CD14-positive monocyte (primary cell): ENCODE measurements around the gene RIPPLY3. TPM values are rescaled to one million over a fixed set of nuclear protein-coding genes. Genes with fewer than 3 reads are reported as not detected.
"Not testable (repeated sequence)": the region's sequence is repeated elsewhere in the genome, so short reads cannot be mapped to it uniquely, and the experiment has no call there.

Experiments used
- DNase-seq, 3 donors: peaks; one replicate each; pipeline ENCODE4 v3.0.0-alpha.2; 2011 to 2022
- H2AFZ ChIP-seq: 2 replicates; pipeline ENCODE4 v1.6.0; 2012; ENCODE audit warnings: mild to moderate bottlenecking, low read depth, low read length, inconsistent platforms; ENCODE audit not compliant: insufficient read depth, poor library complexity, severe bottlenecking
- H3K27ac ChIP-seq, 2 donors: 1 replicate in 1 of 2; 2 replicates in 1 of 2; pipeline ENCODE4 v1.5.1; 2012 to 2013; ENCODE audit warnings: low read length in 2 of 2, control low read depth in 1 of 2, inconsistent platforms in 1 of 2, low read depth in 1 of 2, mild to moderate bottlenecking in 1 of 2
- H3K27me3 ChIP-seq, 2 donors: one replicate each; pipeline versions ENCODE4 v1.6.0 to v1.6.1; 2011 to 2013; ENCODE audit warnings: low read length in 2 of 2; ENCODE audit not compliant: control insufficient read depth in 2 of 2, insufficient read depth in 2 of 2
- H3K36me3 ChIP-seq, 2 donors: replicated peaks in 1 of 2; 1 replicate in 1 of 2; 2 replicates in 1 of 2; pipeline versions ENCODE4 v1.5.1 to v1.6.1; 2012 to 2013; ENCODE audit warnings: low read length in 2 of 2, control low read depth in 1 of 2, inconsistent platforms in 1 of 2, mild to moderate bottlenecking in 1 of 2; ENCODE audit not compliant: insufficient read depth in 2 of 2, control insufficient read depth in 1 of 2
- H3K4me1 ChIP-seq, 2 donors: 1 replicate in 1 of 2; 2 replicates in 1 of 2; pipeline versions ENCODE4 v1.5.1 to v1.6.1; 2012 to 2013; ENCODE audit warnings: low read length in 2 of 2, control low read depth in 1 of 2, inconsistent platforms in 1 of 2, mild to moderate bottlenecking in 1 of 2, moderate library complexity in 1 of 2; ENCODE audit not compliant: insufficient read depth in 2 of 2, control insufficient read depth in 1 of 2
- H3K4me2 ChIP-seq: replicated peaks from 2 replicates; pipeline ENCODE3; 2012; ENCODE audit warnings: low read length, moderate library complexity, mild to moderate bottlenecking; ENCODE audit not compliant: poor library complexity, severe bottlenecking; ENCODE audit errors: extremely low read depth
- H3K4me3 ChIP-seq, 3 experiments: fragments of 200-600 bp in 1 of 3; sonication (generic) in 1 of 3; replicated peaks in 1 of 3; 1 replicate in 2 of 3; 2 replicates in 1 of 3; pipeline ENCODE4 v1.5.1; 2011 to 2013; ENCODE audit warnings: low read length in 3 of 3, mild to moderate bottlenecking in 3 of 3, control low read depth in 2 of 3, low read depth in 2 of 3, inconsistent platforms in 1 of 3, moderate library complexity in 1 of 3
- H3K79me2 ChIP-seq: 2 replicates; pipeline ENCODE4 v1.6.0; 2012; ENCODE audit warnings: mild to moderate bottlenecking, control low read depth, inconsistent platforms, low read length, moderate library complexity; ENCODE audit not compliant: insufficient read depth
- H3K9ac ChIP-seq: 2 replicates; pipeline ENCODE4 v1.6.0; 2017; ENCODE audit warnings: low read length, mild to moderate bottlenecking; ENCODE audit not compliant: insufficient read depth, poor library complexity, severe bottlenecking
- H3K9me3 ChIP-seq, 2 donors: replicated peaks in 1 of 2; 1 replicate in 1 of 2; 2 replicates in 1 of 2; pipeline versions ENCODE4 v1.5.1 to v1.6.1; 2012 to 2013; ENCODE audit warnings: low read length in 2 of 2, control low read depth in 1 of 2; ENCODE audit not compliant: control insufficient read depth in 1 of 2, insufficient read depth in 1 of 2
- H4K20me1 ChIP-seq: 2 replicates; pipeline ENCODE4 v1.6.0; 2012; ENCODE audit warnings: mild to moderate bottlenecking, low read length, control low read depth, moderate library complexity; ENCODE audit not compliant: insufficient read depth
- H3K27ac Mint-ChIP-seq, 7 donors: one replicate each; pipeline ENCODE4 v1.8.0; 2020; ENCODE audit warnings: mild to moderate bottlenecking in 7 of 7, mixed read lengths in 7 of 7, moderate library complexity in 6 of 7, inconsistent platforms in 2 of 7
- H3K27me3 Mint-ChIP-seq, 3 donors: one replicate each; pipeline ENCODE4 v1.8.0; 2021 to 2022; ENCODE audit warnings: low read depth in 3 of 3, mild to moderate bottlenecking in 3 of 3, mixed read lengths in 3 of 3, moderate library complexity in 3 of 3, inconsistent platforms in 1 of 3
- H3K36me3 Mint-ChIP-seq, 2 donors: one replicate each; pipeline ENCODE4 v1.8.0; 2020; ENCODE audit warnings: mixed read lengths in 2 of 2, inconsistent platforms in 1 of 2, mild to moderate bottlenecking in 1 of 2
- H3K4me1 Mint-ChIP-seq: one replicate; pipeline ENCODE4 v1.8.0; 2020; ENCODE audit warnings: mild to moderate bottlenecking, mixed read lengths
- H3K4me3 Mint-ChIP-seq, 2 donors: one replicate each; pipeline ENCODE4 v1.8.0; 2020; ENCODE audit warnings: mild to moderate bottlenecking in 2 of 2, mixed read lengths in 2 of 2, moderate library complexity in 1 of 2
- H3K9me3 Mint-ChIP-seq, 7 donors: one replicate each; pipeline ENCODE4 v1.8.0; 2020 to 2022; ENCODE audit warnings: mixed read lengths in 7 of 7, mild to moderate bottlenecking in 6 of 7, moderate library complexity in 6 of 7, inconsistent platforms in 2 of 7
- WGBS: methylation state at CpG from one replicate; pipeline ENCODE4 v1.1.5; 2013; ENCODE audit warnings: missing lambda C conversion rate; ENCODE audit not compliant: insufficient coverage; 5-methylcytosine and 5-hydroxymethylcytosine counted together
- intact Hi-C, 2 donors: fragments of 100-400 bp; cut with micrococcal nuclease; formaldehyde crosslinking; loops; one replicate each; pipeline versions ENCODE4 v1.15.0 to v1.15.1; 2023
- polyA plus RNA-seq, 3 donors: library from polyadenylated mRNA; depleted of rRNA in 1 of 3; unstranded in 2 of 3; stranded (reverse) in 1 of 3; fragments of 300-500 nt in 2 of 3; fragments of >200 nt in 1 of 3; fragmentation: Illumina TruSeq in 2 of 3; gene quantifications; 1 replicate in 2 of 3; 2 replicates in 1 of 3; pipeline ENCODE4 v1.2.3, GENCODE V29; 2012 to 2021
- TF ChIP-seq, protein P1 (sequence below): fragments of 200-600 bp; IDR thresholded peaks from one replicate; pipeline ENCODE4 v1.8.0; 2022; ENCODE audit warnings: antibody characterized with exemption, mild to moderate bottlenecking

Gene RIPPLY3
- polyA plus RNA-seq, 3 donors = not detected

DNA sequence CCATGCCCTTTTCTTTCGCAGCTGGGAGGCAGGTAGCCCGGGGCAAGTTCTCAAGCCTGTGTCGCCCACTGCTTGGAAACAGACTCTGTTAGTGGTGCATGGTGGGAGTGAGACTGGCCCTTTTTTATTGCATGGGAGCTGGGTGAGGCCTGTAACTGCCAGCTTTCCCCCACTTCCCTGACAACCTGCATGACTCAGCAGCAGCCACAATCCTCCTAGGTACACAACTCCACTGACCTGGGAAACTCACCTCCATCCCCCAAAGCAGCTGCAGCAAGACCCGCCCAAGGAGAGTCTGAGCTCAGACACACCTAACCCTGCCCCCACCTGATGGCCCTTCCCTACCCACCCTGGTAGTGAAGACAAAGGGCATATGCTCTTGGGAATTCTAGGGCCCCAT, 40.6 kb downstream of the RIPPLY3 start:
- intact Hi-C loops = no loop called here
- 86% methylated on average over 1 of the region's 4 CpGs for WGBS
- Histone ChIP-seq H3K36me3 (no peaks in the 10 kb centered on the region), H3K4me1 (peaks cover 0 to 6% of the 10 kb centered on the region in 2 donors), H3K79me2 (no peaks in the 10 kb centered on the region), H3K9ac (no peak overlapping the region), H2AFZ (no peak overlapping the region), H3K27ac (no peak overlapping the region), H4K20me1 (no peaks in the 10 kb centered on the region), H3K9me3 (no peaks in the 10 kb centered on the region), H3K4me3 (no peak overlapping the region), H3K4me2 (no peak overlapping the region), H3K27me3 (no peaks in the 10 kb centered on the region)
- TF ChIP-seq, protein P1, sequence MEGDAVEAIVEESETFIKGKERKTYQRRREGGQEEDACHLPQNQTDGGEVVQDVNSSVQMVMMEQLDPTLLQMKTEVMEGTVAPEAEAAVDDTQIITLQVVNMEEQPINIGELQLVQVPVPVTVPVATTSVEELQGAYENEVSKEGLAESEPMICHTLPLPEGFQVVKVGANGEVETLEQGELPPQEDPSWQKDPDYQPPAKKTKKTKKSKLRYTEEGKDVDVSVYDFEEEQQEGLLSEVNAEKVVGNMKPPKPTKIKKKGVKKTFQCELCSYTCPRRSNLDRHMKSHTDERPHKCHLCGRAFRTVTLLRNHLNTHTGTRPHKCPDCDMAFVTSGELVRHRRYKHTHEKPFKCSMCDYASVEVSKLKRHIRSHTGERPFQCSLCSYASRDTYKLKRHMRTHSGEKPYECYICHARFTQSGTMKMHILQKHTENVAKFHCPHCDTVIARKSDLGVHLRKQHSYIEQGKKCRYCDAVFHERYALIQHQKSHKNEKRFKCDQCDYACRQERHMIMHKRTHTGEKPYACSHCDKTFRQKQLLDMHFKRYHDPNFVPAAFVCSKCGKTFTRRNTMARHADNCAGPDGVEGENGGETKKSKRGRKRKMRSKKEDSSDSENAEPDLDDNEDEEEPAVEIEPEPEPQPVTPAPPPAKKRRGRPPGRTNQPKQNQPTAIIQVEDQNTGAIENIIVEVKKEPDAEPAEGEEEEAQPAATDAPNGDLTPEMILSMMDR = no peak
- peaks cover 10% of the 10 kb centered on the region for H3K4me1 Mint-ChIP-seq
- no peak for DNase-seq
- peaks cover 0 to 5% (median 4%) of the 10 kb centered on the region in 3 donors for H3K27me3 Mint-ChIP-seq
- H3K27ac Mint-ChIP-seq = no peak overlapping the region
- no peaks in the 10 kb centered on the region for H3K36me3 Mint-ChIP-seq
- H3K4me3 Mint-ChIP-seq = no peak overlapping the region
- no peaks in the 10 kb centered on the region for H3K9me3 Mint-ChIP-seq

DNA sequence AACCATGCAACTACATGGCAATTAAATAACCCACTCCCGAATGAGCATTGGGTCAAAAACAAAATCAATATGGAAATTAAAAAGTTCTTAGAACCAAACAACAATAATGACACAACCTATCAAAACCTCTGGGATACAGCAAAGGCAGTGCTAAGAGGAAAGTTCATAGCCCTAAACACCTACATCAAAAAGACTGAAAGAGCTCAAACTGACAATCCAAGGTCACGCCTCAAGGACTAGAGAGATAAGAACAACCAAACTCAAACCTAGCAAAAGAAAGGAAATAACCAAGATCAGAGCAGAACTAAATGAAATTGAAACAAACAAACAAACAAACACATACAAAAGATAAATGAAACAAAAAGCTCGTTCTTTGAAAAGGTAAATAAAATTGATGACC, 43.2 kb downstream of the RIPPLY3 start:
- intact Hi-C loops, H3K27me3 Mint-ChIP-seq, H3K4me1 Mint-ChIP-seq, H3K4me1 ChIP-seq, H3K9me3 ChIP-seq, H4K20me1 ChIP-seq, H2AFZ ChIP-seq, H3K36me3 Mint-ChIP-seq, H3K9ac ChIP-seq, H3K27ac ChIP-seq, H3K36me3 ChIP-seq, H3K4me2 ChIP-seq, H3K4me3 ChIP-seq, DNase-seq, H3K27ac Mint-ChIP-seq, H3K27me3 ChIP-seq, H3K9me3 Mint-ChIP-seq, H3K79me2 ChIP-seq, H3K4me3 Mint-ChIP-seq: not testable (repeated sequence)
- no CpG with 5 or more reads among the region's 3 CpGs for WGBS
